ENCODE results near the gene GCN1. TPM values are rescaled to one million over a fixed set of nuclear protein-coding genes. Genes with fewer than 3 reads are reported as not detected.

GCN1 gene
- polyA plus RNA-seq, 2 of the 4 experiments (the other 2 are of a cell fraction), result 43.2 to 64.1 TPM

DNA sequence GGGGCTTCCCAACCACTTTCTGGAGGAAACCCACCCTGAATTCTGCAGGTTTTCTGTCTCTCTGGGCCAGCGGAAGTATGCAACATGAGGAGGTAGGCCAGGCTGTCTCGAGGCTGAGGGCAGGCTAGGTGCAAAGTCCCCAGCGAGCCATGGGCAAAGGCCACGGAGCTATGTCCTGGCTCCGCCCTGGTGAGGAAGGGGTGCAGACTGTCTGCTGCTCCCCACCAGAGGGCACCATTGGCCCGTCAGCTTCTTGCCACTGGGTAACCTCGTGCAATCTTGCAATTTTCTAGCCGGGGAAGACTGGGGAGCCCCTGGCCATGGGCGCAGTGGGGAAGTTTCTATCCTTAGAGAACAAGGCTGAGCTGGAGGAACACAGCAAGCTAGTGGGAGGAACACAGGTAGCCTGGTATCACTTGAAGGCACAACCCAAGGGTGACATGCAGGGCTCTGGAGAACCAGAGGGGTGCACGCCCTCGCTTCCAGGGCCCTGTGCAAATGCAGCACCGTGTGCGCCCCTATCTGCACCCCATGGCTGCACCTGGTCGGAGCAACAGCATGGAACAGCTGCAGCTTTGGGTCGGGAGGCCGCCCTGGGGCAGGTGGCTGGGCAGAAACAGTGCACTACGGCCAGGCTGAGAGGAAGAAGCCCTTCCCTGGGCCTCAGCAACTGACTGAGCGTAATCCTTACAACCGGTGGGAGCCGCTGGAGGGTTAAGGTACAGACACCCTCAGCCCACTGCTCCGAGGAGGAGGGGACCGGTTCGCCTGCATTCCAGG, 34.0 kb upstream of the GCN1 start (continued):
- TF ChIP-seq, protein P1, sequence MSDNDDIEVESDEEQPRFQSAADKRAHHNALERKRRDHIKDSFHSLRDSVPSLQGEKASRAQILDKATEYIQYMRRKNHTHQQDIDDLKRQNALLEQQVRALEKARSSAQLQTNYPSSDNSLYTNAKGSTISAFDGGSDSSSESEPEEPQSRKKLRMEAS (IDR thresholded peaks at IDR 0.05), result peak; percentile 91
- TF ChIP-seq, protein P2, sequence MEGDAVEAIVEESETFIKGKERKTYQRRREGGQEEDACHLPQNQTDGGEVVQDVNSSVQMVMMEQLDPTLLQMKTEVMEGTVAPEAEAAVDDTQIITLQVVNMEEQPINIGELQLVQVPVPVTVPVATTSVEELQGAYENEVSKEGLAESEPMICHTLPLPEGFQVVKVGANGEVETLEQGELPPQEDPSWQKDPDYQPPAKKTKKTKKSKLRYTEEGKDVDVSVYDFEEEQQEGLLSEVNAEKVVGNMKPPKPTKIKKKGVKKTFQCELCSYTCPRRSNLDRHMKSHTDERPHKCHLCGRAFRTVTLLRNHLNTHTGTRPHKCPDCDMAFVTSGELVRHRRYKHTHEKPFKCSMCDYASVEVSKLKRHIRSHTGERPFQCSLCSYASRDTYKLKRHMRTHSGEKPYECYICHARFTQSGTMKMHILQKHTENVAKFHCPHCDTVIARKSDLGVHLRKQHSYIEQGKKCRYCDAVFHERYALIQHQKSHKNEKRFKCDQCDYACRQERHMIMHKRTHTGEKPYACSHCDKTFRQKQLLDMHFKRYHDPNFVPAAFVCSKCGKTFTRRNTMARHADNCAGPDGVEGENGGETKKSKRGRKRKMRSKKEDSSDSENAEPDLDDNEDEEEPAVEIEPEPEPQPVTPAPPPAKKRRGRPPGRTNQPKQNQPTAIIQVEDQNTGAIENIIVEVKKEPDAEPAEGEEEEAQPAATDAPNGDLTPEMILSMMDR (IDR thresholded peaks at IDR 0.05), result peak; percentile 97
- no peak for TF ChIP-seq FOXS1 (CRISPR knock-in tag; IDR thresholded peaks at IDR 0.05)
- TF ChIP-seq MYC (IDR thresholded peaks at IDR 0.05; ENCODE audit: borderline replicate concordance, low read length), result peak; percentile 81; the same call in 1 of the 2 replicates
- no peak for TF ChIP-seq FOSB (CRISPR knock-in tag; IDR thresholded peaks at IDR 0.05)
- no peak for TF ChIP-seq NR3C1 (IDR thresholded peaks at IDR 0.05)
- no peak; the same call in 1 of the 2 replicates for TF ChIP-seq TP53 (CRISPR knock-in tag; IDR thresholded peaks at IDR 0.05)
- no peak for TF ChIP-seq ELK1 (IDR thresholded peaks at IDR 0.05; ENCODE audit: low read depth, low read length)
- no peak for TF ChIP-seq NPAS2 (CRISPR knock-in tag; IDR thresholded peaks at IDR 0.05; ENCODE audit: borderline replicate concordance)
- TF ChIP-seq CHD4 (IDR thresholded peaks at IDR 0.05; ENCODE audit: borderline replicate concordance), result no peak
- no peak for TF ChIP-seq ZFP36 (IDR thresholded peaks at IDR 0.05; ENCODE audit: borderline replicate concordance, partially characterized antibody)
- TF ChIP-seq CHD2 (IDR thresholded peaks at IDR 0.05; ENCODE audit: low read length, partially characterized antibody), result no peak
- no peak for TF ChIP-seq FOSL2 (IDR thresholded peaks at IDR 0.05)
- TF ChIP-seq FOSL2 (CRISPR knock-in tag; IDR thresholded peaks at IDR 0.05), result no peak
- no peak for TF ChIP-seq HOXB13 (CRISPR knock-in tag; IDR thresholded peaks at IDR 0.05; ENCODE audit: low read depth)
- TF ChIP-seq MAZ (IDR thresholded peaks at IDR 0.05; ENCODE audit: borderline replicate concordance, low read depth, low read length), result no peak
- TF ChIP-seq EHF (CRISPR knock-in tag; IDR thresholded peaks at IDR 0.05), result no peak
- TF ChIP-seq, protein P3, sequence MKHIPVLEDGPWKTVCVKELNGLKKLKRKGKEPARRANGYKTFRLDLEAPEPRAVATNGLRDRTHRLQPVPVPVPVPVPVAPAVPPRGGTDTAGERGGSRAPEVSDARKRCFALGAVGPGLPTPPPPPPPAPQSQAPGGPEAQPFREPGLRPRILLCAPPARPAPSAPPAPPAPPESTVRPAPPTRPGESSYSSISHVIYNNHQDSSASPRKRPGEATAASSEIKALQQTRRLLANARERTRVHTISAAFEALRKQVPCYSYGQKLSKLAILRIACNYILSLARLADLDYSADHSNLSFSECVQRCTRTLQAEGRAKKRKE (CRISPR knock-in tag; IDR thresholded peaks at IDR 0.05; ENCODE audit: low read depth), result no peak
- TF ChIP-seq TFCP2L1 (CRISPR knock-in tag; IDR thresholded peaks at IDR 0.05), result no peak
- 0 out of 3 replicates have a peak, but pooled peaks have one; percentile 31 for TF ChIP-seq BCL3 (IDR thresholded peaks at IDR 0.05)
- no peak for TF ChIP-seq POLR2A (IDR thresholded peaks at IDR 0.05; ENCODE audit: low read length)
- TF ChIP-seq E2F6 (IDR thresholded peaks at IDR 0.05; ENCODE audit: borderline replicate concordance, low read depth), result peak; percentile 56; the same call in 1 of the 2 replicates
- no peak for TF ChIP-seq HOXA7 (CRISPR knock-in tag; IDR thresholded peaks at IDR 0.05)
